NCI-H1436 (cell line): ENCODE results near the gene LTBP2.

Experiments used
- DNase-seq: peaks from one replicate; lab custom pipeline; 2025; lab: John Stamatoyannopoulos, UW

LTBP2 gene

DNA sequence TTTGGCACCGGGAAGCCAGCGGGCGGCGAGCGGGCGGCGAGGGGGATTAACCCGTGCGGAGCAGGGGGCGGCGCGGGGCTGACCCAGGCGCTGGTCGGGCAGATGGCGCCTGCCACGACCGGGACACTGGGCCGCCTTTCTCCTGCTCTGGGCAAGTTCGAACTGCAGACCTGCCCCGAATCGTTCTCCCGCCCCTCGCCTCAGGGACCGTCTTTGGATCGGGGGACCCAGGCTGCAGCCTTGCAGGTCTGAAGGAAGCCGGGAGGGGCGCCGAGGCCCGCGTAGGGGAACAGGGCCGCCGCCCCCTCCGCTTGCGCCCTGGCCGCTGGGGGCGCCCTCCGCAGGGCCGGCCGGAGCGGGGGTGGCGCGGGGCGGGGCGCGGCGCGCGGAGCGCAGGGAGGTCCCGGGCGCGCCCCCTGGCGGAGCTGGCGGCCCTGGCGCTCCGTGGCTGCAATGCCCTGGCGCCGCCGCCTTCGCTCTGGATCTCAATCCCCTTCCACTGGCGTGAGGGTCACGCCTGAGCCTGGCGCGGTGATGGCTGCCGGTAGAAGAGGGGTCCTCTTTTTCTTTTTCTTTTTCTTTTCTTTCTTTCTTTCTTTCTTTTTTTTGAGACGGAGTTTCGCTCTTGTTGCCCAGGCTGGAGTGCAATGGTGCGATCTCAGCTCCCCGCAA lies 449 bp upstream of the LTBP2 start:
- DNase-seq: peak; percentile 25

DNA sequence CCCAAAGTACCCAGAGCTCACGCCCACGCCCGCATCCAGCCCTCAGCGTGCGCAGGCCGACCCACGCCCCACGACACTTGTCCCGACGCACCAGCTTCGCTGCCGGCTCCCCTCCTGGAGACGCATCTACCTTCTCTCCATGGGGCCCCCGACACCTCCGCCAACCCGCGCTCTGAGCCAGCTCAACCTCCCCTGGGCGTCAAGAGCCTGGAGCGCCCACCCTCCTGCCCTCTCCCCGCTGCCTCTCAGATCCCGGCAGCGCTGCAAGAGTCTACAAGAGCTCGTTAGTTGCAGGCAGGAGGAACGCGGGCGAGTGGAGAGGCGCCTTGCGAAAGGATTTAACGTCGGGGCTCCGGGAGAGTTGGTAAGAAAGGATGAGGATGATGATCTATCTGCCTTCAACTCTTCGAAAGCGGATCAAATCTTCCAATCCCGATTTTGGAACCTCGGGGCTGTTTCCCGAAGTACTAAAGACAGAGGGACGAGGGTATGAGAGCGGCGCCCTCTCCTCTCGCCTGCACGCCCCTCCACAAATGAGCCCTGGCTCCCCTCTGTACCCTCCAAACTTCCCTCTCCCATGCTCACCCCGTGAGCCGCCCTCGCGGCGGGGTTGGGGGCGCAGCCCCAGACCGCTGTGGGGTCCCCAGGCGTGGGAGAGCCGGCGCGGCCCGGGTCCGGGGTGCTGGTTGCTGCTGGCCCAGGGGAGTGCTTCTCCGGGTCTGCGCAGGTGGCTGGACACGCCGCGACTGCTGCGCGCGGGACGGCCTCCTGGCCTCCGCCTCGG lies 979 bp downstream of the LTBP2 start:
- DNase-seq: no peak

DNA sequence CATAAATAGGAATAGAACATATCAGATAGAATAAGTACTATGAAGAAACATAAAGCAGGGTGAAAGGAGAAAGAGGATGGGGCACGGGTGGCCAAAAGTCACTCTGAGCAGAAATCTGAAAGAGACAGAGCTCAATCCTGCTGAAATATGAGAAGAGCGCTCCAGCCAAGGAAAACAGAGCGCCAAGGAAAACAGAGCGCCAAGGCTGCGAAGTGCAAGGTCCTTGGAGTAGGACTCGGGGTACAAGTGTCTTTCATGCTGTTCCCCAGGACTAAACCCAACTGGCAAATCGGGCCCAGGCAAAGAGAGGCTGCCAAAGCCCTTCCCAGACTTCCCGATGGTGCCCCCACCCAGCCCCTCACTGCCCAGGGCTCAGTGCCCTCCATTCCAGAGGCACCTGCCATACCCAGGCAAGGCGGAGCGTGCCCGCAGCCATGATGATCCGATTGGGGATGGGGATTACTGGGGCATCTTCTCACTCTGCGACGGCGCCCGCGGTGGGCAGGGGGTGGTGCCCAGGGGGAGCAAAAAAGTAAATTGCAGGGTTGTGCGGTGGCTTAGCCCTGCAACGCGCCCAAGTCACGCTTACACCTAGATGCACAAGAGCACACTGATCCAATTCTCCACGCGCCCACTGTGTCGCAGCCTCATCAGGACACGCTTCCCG lies 1.7 kb downstream of the LTBP2 start:
- DNase-seq: no peak

DNA sequence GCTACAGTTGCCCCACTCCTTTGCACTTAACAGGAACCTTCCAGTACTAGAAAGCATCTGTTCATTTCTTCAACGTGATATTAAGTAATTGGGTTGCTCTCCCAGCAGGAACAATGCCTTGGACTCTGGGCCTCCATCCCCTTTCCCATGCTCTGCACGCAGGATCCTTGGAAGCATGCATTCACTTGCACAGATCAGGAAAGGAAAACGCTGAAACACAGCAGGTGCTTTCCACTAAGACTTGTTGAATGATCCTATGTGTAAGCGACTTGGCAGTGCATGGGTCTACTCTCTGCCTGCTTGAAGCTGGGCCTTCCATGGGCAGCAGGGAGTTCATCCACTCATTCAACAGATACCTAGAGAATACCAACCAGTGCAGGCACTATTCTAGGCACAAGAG lies 2.3 kb downstream of the LTBP2 start:
- DNase-seq: no peak

DNA sequence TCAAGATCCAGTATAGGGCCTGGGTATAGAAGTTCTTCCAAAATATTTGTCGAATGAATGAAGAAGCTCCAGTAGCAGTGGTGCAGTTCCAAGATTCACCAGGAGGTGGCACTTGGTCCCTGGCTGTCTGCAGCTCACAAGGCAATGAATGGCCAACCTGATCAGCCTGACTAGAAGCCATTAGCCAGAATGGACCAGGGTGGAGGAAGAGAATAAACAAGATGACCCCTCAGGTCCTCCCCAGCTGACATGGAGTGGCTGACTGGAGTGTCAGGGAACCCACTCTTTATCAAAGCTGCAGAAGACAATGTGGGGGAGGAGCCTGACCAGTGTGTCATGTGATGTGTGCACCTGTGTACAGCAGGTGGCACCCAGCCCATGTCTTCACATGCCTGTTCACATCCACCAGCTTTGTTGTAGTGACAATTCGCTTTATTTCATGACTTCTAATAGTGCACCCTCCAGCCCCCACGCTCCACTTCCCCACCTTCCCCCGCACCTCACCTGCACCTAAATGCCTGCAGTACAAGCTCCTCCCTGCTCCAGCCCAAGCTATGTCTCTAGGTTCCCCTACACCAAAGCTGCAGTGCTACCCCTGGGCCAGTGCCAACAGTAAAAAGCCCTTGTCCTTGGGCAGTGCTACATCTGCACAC lies 3.0 kb downstream of the LTBP2 start:
- DNase-seq: peak; percentile 65

DNA sequence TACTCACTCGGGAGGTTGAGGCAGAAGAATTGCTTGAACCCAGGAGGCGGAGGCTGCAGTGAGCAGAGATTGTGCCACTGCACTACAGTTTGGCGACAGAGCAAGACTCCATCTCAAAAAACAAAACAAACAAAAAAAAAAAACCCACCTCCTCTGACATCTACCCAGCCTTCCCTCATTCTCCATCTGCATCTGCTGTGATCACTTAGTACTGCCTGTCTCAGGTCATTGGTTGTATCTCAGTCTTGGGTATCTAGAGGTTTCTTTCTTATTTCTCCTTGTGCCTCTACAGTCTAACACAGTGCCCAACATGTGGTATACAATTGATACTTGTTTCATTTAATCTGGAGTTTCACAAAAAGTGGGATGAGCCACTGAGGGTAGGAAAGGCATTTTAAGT lies 5.3 kb downstream of the LTBP2 start:
- DNase-seq: no peak

DNA sequence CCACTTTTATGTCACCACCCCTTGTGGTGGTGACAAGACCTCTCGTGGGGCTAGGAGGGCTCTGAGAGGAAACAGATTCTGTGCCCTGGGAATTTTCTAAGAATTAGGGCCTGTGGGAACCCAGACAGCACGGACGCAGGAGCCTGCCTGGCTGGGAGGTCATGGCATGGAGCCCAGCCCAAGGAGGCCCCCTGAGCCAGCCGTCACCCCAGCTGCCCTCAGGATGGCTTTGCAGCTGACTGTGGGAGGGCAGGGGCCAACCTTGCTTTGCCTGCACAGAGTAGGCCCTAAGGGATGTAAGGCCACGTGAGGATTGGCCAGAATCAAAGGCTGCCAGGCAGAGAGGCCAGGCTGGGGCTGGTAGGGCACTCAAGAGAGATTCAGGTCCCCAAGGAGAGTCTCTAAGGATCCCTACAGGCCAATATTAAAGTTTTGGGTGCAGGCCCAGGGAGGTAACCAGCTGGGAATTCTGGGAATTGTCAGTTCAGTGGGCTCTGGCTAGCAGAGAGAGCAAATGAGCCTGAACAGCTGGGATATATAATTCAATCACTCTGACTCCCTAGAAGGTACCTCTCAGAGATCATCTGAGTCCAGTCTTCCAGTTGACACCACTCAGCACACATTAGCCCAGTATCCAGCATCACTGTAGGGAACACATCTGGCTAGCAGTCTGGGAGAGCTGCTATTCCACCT lies 6.4 kb downstream of the LTBP2 start:
- no peak for DNase-seq

DNA sequence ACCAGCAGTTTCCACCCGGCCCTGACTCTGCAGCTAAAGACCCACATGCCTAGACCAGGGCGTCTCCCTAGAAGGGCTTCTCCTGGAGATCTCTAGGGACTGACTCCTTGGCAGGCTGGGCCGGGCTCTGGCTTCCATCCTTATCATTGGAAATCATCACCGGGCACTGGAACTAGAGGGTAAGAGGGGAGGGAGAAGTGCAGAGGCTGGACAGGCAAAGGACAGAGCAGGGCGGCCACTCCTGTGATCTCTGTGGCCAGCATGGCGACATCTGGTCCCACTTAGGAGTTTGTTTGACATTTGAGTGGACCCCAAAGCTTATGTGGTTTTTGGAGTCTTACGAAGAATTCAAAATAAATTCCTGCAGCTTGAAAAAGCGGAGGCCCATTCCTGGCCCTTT lies 7.1 kb downstream of the LTBP2 start:
- DNase-seq: no peak

DNA sequence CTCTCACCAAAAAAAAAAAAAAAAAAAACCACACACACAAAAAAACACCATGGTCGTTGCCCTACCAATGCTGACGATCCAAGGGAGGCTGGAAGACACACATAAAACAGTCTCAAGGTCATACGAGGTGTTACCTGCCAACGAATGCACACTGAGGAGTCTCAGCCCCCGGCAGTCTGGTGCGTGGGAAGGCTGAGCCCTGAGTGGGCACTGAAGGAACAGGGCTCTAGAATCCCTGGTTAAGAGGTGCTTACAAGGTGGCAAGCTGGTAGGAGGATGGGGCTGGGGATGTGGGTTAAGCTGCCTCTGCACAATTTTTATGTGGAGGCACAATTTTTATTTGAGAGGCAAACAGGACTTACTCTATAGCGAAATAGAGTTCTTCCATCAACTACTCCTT lies 7.9 kb downstream of the LTBP2 start:
- no peak for DNase-seq

DNA sequence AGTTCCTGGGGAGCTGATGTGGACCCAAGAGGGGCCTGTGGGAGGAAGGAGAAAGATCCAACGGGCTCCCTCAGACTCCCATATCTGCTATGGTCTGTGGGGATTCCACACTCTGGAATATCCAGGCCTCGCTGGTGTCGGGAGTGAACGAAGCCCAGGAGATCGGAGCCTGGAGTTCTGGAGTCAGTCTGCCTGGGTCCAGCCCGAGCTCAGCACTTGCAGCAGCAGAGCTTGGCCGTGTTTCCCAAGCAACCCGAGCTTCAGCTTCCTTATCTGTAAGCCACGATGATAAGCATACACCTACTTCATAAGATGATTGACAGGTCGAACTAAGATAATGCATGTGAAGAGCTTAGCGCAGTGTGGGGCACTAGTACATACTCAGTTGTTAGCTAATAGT lies 10.1 kb downstream of the LTBP2 start:
- DNase-seq: no peak

DNA sequence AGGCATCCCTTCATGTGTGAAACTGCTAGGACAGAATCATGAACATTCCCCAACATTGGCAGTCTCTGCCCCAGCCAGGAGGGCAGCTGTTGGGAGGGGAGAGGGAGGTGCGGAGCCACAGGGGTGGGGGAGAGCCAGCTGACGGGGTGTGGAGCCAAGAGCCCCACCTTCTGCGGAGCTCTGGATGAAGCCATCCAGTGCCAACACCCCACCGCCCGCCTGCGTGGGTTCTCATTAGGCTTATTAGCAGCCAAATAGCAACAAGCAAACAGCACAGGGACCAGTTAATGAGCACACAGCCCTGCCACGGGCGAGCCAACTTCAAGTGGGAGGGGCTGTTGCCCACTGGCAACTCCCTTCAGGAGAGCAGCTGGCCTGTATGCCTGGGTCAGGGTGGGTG lies 12.1 kb downstream of the LTBP2 start:
- no peak for DNase-seq

DNA sequence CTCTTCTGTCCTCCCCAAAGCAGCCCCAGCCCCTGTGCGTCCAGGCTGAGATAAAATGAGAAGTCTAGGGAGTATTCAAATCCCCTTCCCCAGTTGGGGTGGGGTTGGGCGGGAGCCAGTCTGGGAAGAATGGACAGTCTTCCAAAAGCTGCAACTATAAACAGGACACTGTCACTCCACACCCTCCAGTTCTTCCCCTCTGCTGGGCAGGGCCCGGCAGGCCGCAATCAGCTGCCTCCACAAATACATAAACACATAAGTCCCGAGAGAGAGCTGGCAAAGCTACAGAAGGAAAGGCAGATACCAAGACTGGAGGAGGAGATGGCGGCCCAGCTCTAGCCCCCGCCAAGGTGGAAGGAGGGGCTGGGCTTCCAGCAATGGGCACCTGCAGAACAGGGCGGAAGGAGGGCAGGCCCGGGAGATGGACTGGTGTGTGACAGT lies 12.7 kb downstream of the LTBP2 start:
- no peak for DNase-seq

DNA sequence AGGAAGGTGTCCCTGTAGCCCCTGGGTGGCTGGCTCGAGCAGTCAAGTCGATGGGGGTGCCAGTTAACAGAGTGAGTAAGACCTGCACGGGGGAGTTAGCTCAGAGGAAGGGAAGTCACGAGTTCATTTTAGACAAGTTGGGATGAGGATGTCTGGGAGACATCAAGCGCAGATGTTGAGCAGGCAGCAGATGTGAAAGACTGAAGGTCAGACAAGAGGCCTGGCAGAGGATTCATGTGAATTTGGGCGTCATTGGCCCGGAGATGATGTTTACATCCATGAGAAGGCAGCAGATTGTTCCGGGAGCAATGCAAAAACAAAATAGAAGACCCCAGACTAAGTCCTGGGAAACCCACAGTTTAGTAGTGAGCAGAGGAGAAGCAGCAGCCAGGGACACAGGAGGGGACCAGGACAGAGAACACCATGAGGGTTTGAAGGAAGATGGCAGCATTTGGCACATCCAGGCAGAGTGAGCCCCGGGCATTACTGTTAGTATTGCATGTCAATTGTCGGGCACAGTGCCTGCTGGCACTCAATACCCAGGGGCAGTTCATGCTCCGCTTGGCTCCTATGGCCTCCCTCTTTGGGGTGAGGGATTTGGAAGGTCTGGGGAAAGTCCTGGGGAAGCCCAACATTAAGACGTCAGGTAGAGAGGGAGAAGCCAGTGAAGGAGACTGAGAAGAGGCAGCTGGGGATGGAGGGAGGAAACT lies 15.1 kb downstream of the LTBP2 start:
- DNase-seq: no peak

DNA sequence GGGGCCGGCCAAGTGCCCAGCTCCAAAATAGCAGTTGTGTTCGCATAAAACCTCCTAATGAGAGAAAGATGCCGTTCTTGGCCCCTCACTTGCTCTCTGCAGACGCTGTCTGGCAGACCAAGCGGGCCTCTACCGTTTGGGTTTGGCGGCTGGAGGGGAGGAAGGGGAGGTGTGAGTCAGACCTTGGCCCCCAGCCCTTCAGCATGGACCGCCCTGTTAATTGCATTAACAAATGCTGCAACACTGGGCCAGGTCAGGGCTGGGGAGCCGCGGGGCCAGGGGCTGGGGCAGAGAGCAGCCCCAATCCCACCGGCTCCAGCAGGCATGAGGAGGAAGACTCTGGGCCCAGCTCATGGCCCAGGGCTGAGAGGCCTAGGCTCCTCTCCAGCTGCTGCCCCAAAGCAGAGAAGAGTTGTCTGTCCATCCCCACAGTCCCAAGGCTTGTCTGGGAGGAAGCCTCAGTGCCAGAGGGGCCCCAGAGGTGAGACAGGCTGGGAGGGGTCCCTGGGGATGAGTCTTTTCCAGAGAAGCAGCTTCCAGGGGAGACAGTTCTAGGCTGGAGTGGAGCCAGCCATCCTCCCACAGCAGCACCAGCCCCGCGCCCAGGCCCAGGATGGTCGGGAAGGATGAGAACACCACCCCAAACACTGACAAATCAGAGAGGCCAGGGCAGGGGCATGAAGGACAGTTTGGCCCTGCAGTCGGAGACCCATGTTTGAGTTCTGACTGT lies 16.9 kb downstream of the LTBP2 start:
- DNase-seq: no peak

DNA sequence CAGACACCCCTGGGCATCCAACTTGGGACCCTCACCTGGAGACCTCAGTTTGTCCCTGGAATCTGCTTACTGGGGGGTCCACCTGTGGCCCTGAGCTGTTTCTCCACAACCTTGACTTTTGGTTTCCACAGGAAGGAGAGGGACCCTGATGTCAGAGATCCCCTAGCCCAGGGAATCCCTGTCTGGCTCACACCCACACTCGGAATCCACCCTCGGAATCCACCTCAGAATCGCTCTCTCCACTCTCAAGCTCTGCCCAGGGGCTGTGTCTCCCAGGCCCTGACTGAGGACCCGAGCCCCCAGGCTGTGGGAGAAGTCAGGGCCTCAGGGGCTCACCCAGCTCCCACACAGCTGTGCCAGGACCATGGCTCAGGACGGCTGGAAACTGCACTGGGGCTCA lies 17.4 kb downstream of the LTBP2 start:
- no peak for DNase-seq

DNA sequence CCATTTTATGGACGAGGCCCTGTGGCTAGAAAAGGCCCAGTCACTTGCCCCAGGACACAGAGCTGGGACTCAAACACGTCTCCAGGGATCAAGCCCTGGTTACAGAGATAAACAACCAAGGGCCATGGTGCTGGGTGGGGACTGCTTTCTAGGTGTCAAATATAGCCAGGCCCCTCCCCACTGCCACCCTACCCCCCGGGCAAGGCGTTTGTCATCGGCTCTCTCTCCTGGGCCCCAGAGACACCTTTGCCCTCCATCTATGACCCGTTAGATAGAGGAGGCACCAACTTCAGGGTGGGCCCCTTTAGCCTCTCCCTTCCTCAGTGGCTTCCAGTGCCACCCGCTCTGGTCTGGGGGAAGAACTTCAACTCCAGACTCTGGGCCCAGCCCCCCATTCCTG lies 18.0 kb downstream of the LTBP2 start:
- no peak for DNase-seq

DNA sequence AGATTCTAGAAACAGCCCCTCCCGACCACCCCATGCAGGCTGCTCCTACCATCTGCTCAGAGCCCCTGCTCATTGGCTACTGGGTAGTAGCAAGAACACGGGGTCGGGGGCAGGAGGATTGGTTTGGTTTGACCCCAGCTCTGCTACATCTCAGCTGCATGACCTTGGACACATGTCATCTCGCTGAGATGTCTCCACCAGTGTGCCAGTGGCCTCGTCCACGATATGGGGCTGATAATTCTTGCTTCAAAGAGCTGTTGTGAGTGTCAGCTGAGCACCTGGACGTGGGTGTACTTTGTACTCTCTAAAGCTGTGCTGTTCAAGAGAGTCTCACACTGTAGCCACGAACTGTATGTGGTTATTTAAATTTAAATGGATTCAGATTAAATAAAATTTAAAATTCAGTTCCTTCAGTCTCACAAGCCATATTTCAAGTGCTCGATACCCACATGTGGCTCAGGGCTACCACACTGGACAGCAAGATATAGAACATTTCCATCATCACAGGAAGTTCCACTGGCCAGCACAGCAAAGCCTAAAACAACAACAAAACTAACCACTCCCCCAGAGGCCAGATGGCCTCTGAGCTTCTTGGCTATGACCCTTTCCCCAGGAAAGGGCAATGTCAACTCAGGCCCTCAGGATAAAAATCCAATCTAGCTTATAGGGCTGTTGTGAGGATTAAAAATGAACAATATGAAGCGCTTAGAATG lies 18.6 kb downstream of the LTBP2 start:
- DNase-seq: no peak

DNA sequence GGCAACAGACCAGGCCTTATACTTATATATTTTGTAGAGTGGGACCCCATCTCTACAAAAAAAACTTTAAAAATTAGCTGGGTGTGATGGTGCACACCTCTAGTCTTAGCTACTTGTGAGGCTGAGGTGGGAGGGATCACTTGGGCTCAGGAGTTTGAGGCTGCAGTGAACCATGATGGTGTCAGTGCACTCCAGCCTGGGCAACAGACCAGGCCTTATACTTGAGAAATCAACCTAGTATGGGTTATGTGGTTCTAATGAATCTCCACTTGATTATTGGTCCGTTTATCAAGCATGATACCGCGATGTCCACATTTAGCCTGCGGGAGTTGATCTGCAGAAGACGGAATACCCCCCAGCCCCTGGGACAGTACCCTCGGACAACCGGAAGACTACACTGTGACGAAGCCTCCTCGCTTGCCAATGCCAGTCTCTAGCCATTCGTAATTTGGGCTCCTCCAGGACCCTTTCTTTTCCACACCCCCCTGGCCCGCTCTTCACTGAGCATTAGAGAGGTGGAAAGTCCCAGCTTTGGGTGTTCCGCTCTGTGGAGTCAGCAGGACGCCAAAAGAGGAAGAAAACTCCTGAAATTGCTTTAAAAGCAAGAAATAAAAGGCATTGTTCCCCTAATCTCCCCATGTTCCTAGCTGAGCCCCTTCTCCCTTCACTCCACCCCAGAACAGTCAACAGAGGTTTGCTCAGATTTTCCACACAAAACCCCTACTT lies 19.4 kb downstream of the LTBP2 start:
- no peak for DNase-seq

DNA sequence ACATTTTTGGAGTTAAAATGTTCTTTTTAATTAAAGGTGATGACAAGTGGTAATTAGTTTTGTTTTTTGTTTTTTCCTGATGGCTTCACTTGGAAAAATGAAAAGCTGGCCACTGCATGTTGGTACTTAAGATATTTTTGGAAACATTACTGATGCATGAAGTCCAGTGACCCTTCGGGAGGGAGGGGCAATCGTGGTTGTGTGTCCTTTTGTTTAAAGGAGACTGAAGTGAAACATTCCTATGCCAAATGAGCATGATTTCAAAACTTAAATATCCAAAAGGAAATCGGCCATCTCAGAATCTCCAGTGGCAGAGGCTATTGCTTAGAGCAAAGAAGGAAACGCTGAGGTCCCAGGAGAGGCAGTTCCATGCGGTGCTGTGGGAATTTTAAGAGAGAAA lies 20.1 kb downstream of the LTBP2 start:
- DNase-seq: no peak
